IMR-90 (cell line): ENCODE data around the gene TOMM6. TPM values are rescaled to one million over a fixed set of nuclear protein-coding genes. Genes with fewer than 3 reads are reported as not detected.
A peak's percentile ranks its signal among the peaks of the same experiment; 100 is the strongest.

Experiments
- ATAC-seq: fragments of 200-7000 bp; cut with Tn5 transposase; 2 replicates; pipeline ENCODE4 v1.9.1; 2020; ENCODE audit warnings: low read depth, mild to moderate bottlenecking, moderate library complexity
- BruUV-seq: library from RNA; stranded (reverse); fragments of 400-500 nt; replicated peaks from 2 replicates; lab custom pipeline; 2021; lab: Mats Ljungman, UMichigan
- CTCF ChIA-PET: fragments of 300-600 bp; formaldehyde crosslinking; extraction: SDS; loops from one replicate; lab custom pipeline; 2021; ENCODE audit warnings: antibody characterized with exemption; lab: Yijun Ruan, JAX
- POLR2A ChIA-PET: fragments of 300-600 bp; sonication (Branson Sonifier 250); formaldehyde crosslinking; loops from one replicate; lab custom pipeline; 2022; ENCODE audit warnings: antibody characterized with exemption; ENCODE audit not compliant: unreplicated experiment; lab: Charles Lee
- DNase-seq: peaks from one replicate; pipeline ENCODE4 v3.0.0; 2013
- H2AFZ ChIP-seq: replicated peaks from 2 replicates; pipeline ENCODE3; 2013; ENCODE audit warnings: low read length, mild to moderate bottlenecking; ENCODE audit not compliant: poor library complexity
- H2AK5ac ChIP-seq: 2 replicates; pipeline ENCODE4 v1.6.1; 2013; ENCODE audit warnings: low read depth, low read length, inconsistent platforms
- H2AK9ac ChIP-seq: replicated peaks from 2 replicates; pipeline ENCODE3; 2013; ENCODE audit warnings: mild to moderate bottlenecking, low read depth, low read length, moderate library complexity; ENCODE audit not compliant: poor library complexity
- H2BK120ac ChIP-seq: 2 replicates; pipeline ENCODE4 v1.6.1; 2013; ENCODE audit warnings: low read depth, low read length, inconsistent platforms
- H2BK15ac ChIP-seq: 3 replicates; pipeline ENCODE4 v1.6.1; 2013; ENCODE audit warnings: low read depth, low read length, inconsistent platforms
- H2BK20ac ChIP-seq: 2 replicates; pipeline ENCODE4 v1.6.1; 2013; ENCODE audit warnings: low read depth, mild to moderate bottlenecking, inconsistent platforms, low read length, moderate library complexity
- H2BK5ac ChIP-seq: 2 replicates; pipeline ENCODE4 v1.6.1; 2013; ENCODE audit warnings: mild to moderate bottlenecking, low read depth, low read length, inconsistent platforms; ENCODE audit not compliant: poor library complexity, severe bottlenecking
- H3K14ac ChIP-seq: replicated peaks from 2 replicates; pipeline ENCODE4 v1.6.1; 2013; ENCODE audit warnings: low read depth, low read length, inconsistent platforms
- H3K18ac ChIP-seq: 2 replicates; pipeline ENCODE4 v1.6.1; 2013; ENCODE audit warnings: low read depth, low read length, control low read depth
- H3K23ac ChIP-seq: 2 replicates; pipeline ENCODE4 v1.6.1; 2013; ENCODE audit warnings: low read depth, low read length, inconsistent platforms
- H3K27ac ChIP-seq: 2 replicates; pipeline ENCODE4 v1.5.1; 2013; ENCODE audit warnings: mild to moderate bottlenecking, control low read depth, low read length; ENCODE audit not compliant: insufficient read depth
- H3K27me3 ChIP-seq: 2 replicates; pipeline ENCODE4 v1.6.1; 2013; ENCODE audit warnings: low read length; ENCODE audit not compliant: control insufficient read depth, insufficient read depth
- H3K36me3 ChIP-seq: 2 replicates; pipeline ENCODE4 v1.6.1; 2013; ENCODE audit warnings: low read length, mixed read lengths; ENCODE audit not compliant: control insufficient read depth, insufficient read depth
- H3K4ac ChIP-seq: 2 replicates; pipeline ENCODE4 v1.6.1; 2013; ENCODE audit warnings: low read depth, low read length, inconsistent platforms
- H3K4me1 ChIP-seq: 2 replicates; pipeline ENCODE4 v1.6.1; 2013; ENCODE audit warnings: low read length, mixed read lengths; ENCODE audit not compliant: control insufficient read depth, insufficient read depth
- H3K4me2 ChIP-seq: 2 replicates; pipeline ENCODE4 v1.6.1; 2013; ENCODE audit warnings: low read depth, mild to moderate bottlenecking, control low read depth, low read length, moderate library complexity
- H3K4me3 ChIP-seq: 2 replicates; pipeline ENCODE4 v1.5.1; 2013; ENCODE audit warnings: low read depth, mild to moderate bottlenecking, control low read depth, low read length, moderate library complexity; ENCODE audit not compliant: insufficient read depth
- H3K56ac ChIP-seq: 2 replicates; pipeline ENCODE4 v1.6.1; 2013; ENCODE audit warnings: low read length, inconsistent platforms; ENCODE audit not compliant: insufficient read depth; ENCODE audit errors: extremely low read depth
- H3K79me1 ChIP-seq, 2 experiments: 2 replicates each; pipeline ENCODE4 v1.6.1; 2013; ENCODE audit warnings: low read length in 2 of 2, inconsistent platforms in 1 of 2, low read depth in 1 of 2
- H3K9ac ChIP-seq: 2 replicates; pipeline ENCODE4 v1.6.1; 2013; ENCODE audit warnings: low read depth, low read length, control low read depth
- H3K9me1 ChIP-seq: 2 replicates; pipeline ENCODE4 v1.6.1; 2013; ENCODE audit warnings: low read length, inconsistent platforms; ENCODE audit not compliant: insufficient read depth
- H3K9me3 ChIP-seq: 2 replicates; pipeline ENCODE4 v1.6.1; 2013; ENCODE audit warnings: low read length; ENCODE audit not compliant: control insufficient read depth, insufficient read depth
- H4K20me1 ChIP-seq: 2 replicates; pipeline ENCODE4 v1.6.1; 2013; ENCODE audit warnings: low read length, inconsistent platforms; ENCODE audit not compliant: insufficient read depth
- H4K5ac ChIP-seq: 2 replicates; pipeline ENCODE4 v1.6.1; 2013; ENCODE audit warnings: mild to moderate bottlenecking, low read depth, low read length, control low read depth
- H4K8ac ChIP-seq, 2 experiments: 2 replicates each; pipeline ENCODE4 v1.6.1; 2013; ENCODE audit warnings: low read depth in 2 of 2, low read length in 2 of 2, control low read depth in 1 of 2, inconsistent platforms in 1 of 2
- H4K91ac ChIP-seq: 2 replicates; pipeline ENCODE4 v1.6.1; 2013; ENCODE audit warnings: low read depth, low read length, inconsistent platforms; ENCODE audit not compliant: insufficient read depth
- BHLHE40 ChIP-seq: fragments of 150-350 bp; IDR thresholded peaks from 2 replicates; pipeline ENCODE4 v1.6.1; 2016; ENCODE audit warnings: mild to moderate bottlenecking, low read depth, low read length
- CEBPB ChIP-seq: IDR thresholded peaks from 2 replicates; pipeline ENCODE4 v1.6.1; 2012; ENCODE audit warnings: low read depth, low read length, improper control_type of control experiment
- CHD1 ChIP-seq: IDR thresholded peaks from 2 replicates; pipeline ENCODE4 v1.6.1; 2012; ENCODE audit warnings: low read depth, low read length, improper control_type of control experiment
- FOS ChIP-seq: fragments of 150-350 bp; IDR thresholded peaks from 2 replicates; pipeline ENCODE4 v1.6.1; 2016; ENCODE audit warnings: low read depth, low read length
- MAFK ChIP-seq: IDR thresholded peaks from 2 replicates; pipeline ENCODE4 v1.6.1; 2012; ENCODE audit warnings: low read depth, low read length, improper control_type of control experiment
- MAZ ChIP-seq: IDR thresholded peaks from 2 replicates; pipeline ENCODE4 v1.6.1; 2012; ENCODE audit warnings: low read depth, mild to moderate bottlenecking, low read length, improper control_type of control experiment, moderate library complexity, borderline replicate concordance
- MXI1 ChIP-seq: IDR thresholded peaks from 2 replicates; pipeline ENCODE4 v1.6.1; 2012; ENCODE audit warnings: low read depth, mild to moderate bottlenecking, low read length, moderate library complexity, borderline replicate concordance
- NFE2L2 ChIP-seq: fragments of 150-350 bp; IDR thresholded peaks from 2 replicates; pipeline ENCODE4 v1.6.1; 2016; ENCODE audit warnings: low read depth, mild to moderate bottlenecking, low read length
- POLR2A ChIP-seq: IDR thresholded peaks from 2 replicates; pipeline ENCODE4 v1.6.1; 2012; ENCODE audit warnings: mild to moderate bottlenecking, low read depth, low read length
- RAD21 ChIP-seq: IDR thresholded peaks from 2 replicates; pipeline ENCODE4 v1.6.1; 2012; ENCODE audit warnings: low read length, improper control_type of control experiment
- RCOR1 ChIP-seq: IDR thresholded peaks from 2 replicates; pipeline ENCODE4 v1.6.1; 2012; ENCODE audit warnings: mild to moderate bottlenecking, low read length, improper control_type of control experiment; ENCODE audit not compliant: insufficient replicate concordance
- RFX5 ChIP-seq: IDR thresholded peaks from 2 replicates; pipeline ENCODE4 v1.8.0; 2012; ENCODE audit warnings: low read depth, mild to moderate bottlenecking, low read length, moderate library complexity
- SMC3 ChIP-seq: fragments of 150-350 bp; IDR thresholded peaks from 2 replicates; pipeline ENCODE4 v1.6.1; 2016; ENCODE audit warnings: low read depth, mild to moderate bottlenecking, antibody characterized with exemption, low read length, moderate library complexity
- WGBS, 2 experiments: methylation state at CpG; one replicate each; pipeline versions ENCODE4 v1.1.5 to v1.1.7; 2013; ENCODE audit warnings: missing lambda C conversion rate in 2 of 2; ENCODE audit not compliant: insufficient read length in 1 of 2; ENCODE audit errors: extremely low coverage in 2 of 2; 5-methylcytosine and 5-hydroxymethylcytosine counted together
- dilution Hi-C: fragments of 300-500 bp; cut with HindIII; formaldehyde crosslinking; loops from one replicate; pipeline ENCODE4 v1.14.3; 2018; ENCODE audit warnings: low sequenced_read_pairs; ENCODE audit not compliant: unreplicated experiment
- in situ Hi-C: fragments of 300-500 bp; cut with MboI; formaldehyde crosslinking; loops from 3 replicates; pipeline ENCODE4 v1.14.3; 2019; ENCODE audit warnings: low sequenced_read_pairs, inconsistent platforms, mixed read lengths
- intact Hi-C: fragments of 100-400 bp; cut with micrococcal nuclease; formaldehyde crosslinking; loops from 2 replicates; pipeline ENCODE4 v1.10.0; 2022
- polyA plus RNA-seq, 3 experiments: library from polyadenylated mRNA; depleted of rRNA; stranded (reverse); fragments of >200 nt; gene quantifications; 2 replicates each; pipeline ENCODE4 v1.2.3, GENCODE V29; 2012; ENCODE audit warnings: low replicate concordance in 1 of 3
- total RNA-seq: library from RNA; depleted of rRNA; stranded (reverse); fragments of >200 nt; gene quantifications from 2 replicates; pipeline ENCODE4 v1.2.3, GENCODE V29; 2012
- TF ChIP-seq, protein P1 (sequence below): fragments of 150-350 bp; IDR thresholded peaks from 2 replicates; pipeline ENCODE4 v1.6.1; 2016; ENCODE audit warnings: low read depth, mild to moderate bottlenecking, low read length, moderate library complexity, borderline replicate concordance
- TF ChIP-seq, protein P2 (sequence below): conservative IDR thresholded peaks from 2 replicates; pipeline ENCODE4 v1.5.1; 2012; ENCODE audit warnings: mild to moderate bottlenecking, low read depth, low read length, improper control_type of control experiment
- TF ChIP-seq, protein P3 (sequence below): fragments of 150-350 bp; IDR thresholded peaks from 2 replicates; pipeline ENCODE4 v1.6.1; 2017; ENCODE audit warnings: mild to moderate bottlenecking, antibody characterized with exemption, low read length, low read depth

The TOMM6 gene
- total and polyA plus RNA-seq, 2 of the 4 experiments (the other 2 are of a cell fraction), result 128 to 227 TPM

DNA sequence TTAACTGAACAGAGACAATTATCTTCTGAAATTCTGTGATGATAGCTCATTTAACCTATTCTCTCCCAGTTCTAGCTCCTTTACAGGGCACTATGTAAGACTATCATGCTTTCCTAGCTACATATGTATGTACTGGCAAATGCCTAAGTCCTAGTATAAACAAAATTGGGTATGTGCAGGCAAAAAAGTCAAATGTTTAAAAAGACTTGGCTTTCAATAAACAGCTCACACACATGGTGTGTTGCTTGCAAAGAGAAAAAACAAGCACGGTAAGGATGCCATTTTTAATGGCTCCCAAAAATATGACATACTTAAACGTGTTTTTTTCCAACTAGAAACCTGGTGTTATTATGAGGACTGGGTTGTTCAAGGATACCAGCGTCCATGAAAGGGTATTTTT lies 44.8 kb downstream of the TOMM6 start:
- intact Hi-C loops (no loop called here), in situ Hi-C loops (no loop called here), dilution Hi-C loops (no loop called here)
- no peak overlapping the region for H4K8ac ChIP-seq
- H3K4me2 ChIP-seq, result no peak overlapping the region
- no peak overlapping the region for H3K4ac ChIP-seq
- peaks cover 0 to 5% of the 10 kb centered on the region in 2 experiments; a peak in 2 of 4 replicates for H3K79me1 ChIP-seq
- H3K9ac ChIP-seq, result no peak overlapping the region
- H3K56ac ChIP-seq, result no peak overlapping the region
- no peaks in the 10 kb centered on the region for H3K27me3 ChIP-seq
- H2AK9ac ChIP-seq, result no peak overlapping the region
- no peak overlapping the region for H4K5ac ChIP-seq
- no peaks in the 10 kb centered on the region for H3K9me1 ChIP-seq
- CTCF ChIA-PET, result interaction anchor here (1.2 to 1.5 kb wide), 2 partner anchors 14 to 16 kb away, joined by 3 to 5 read pairs; no protein-coding TSS in a partner anchor
- no peak overlapping the region for H4K91ac ChIP-seq
- H3K4me1 ChIP-seq, result no peaks in the 10 kb centered on the region; the same call in 1 of the 2 replicates
- no peaks in the 10 kb centered on the region for H3K36me3 ChIP-seq
- H2BK20ac ChIP-seq, result no peak overlapping the region
- no peak overlapping the region for H2BK120ac ChIP-seq
- ATAC-seq (peak; percentile 53), DNase-seq (no peak)
- no peak overlapping the region for H3K14ac ChIP-seq
- WGBS, 2 experiments, result no CpG with 5 or more reads among the region's 3 CpGs
- no peak overlapping the region for H2AFZ ChIP-seq
- H3K9me3 ChIP-seq, result no peaks in the 10 kb centered on the region
- POLR2A ChIA-PET, result no interaction called here
- H3K23ac ChIP-seq, result no peak overlapping the region
- no peak overlapping the region for H3K18ac ChIP-seq
- H2BK5ac ChIP-seq, result no peak overlapping the region
- no TSS peak for BruUV-seq
- no peak overlapping the region for H2AK5ac ChIP-seq
- H4K20me1 ChIP-seq, result no peaks in the 10 kb centered on the region
- H3K27ac ChIP-seq, result no peak overlapping the region
- no peak overlapping the region for H3K4me3 ChIP-seq
- no peak overlapping the region for H2BK15ac ChIP-seq
- TF ChIP-seq NFE2L2 (no peak), RCOR1 (no peak), POLR2A (no peak), RAD21 (no peak), MXI1 (no peak), BHLHE40 (no peak), CHD1 (no peak), RFX5 (no peak), MAZ (no peak), SMC3 (no peak), CEBPB (no peak), FOS (no peak), MAFK (no peak)
- TF ChIP-seq, protein P1, sequence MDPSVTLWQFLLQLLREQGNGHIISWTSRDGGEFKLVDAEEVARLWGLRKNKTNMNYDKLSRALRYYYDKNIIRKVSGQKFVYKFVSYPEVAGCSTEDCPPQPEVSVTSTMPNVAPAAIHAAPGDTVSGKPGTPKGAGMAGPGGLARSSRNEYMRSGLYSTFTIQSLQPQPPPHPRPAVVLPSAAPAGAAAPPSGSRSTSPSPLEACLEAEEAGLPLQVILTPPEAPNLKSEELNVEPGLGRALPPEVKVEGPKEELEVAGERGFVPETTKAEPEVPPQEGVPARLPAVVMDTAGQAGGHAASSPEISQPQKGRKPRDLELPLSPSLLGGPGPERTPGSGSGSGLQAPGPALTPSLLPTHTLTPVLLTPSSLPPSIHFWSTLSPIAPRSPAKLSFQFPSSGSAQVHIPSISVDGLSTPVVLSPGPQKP, result no peak
- TF ChIP-seq, protein P2, sequence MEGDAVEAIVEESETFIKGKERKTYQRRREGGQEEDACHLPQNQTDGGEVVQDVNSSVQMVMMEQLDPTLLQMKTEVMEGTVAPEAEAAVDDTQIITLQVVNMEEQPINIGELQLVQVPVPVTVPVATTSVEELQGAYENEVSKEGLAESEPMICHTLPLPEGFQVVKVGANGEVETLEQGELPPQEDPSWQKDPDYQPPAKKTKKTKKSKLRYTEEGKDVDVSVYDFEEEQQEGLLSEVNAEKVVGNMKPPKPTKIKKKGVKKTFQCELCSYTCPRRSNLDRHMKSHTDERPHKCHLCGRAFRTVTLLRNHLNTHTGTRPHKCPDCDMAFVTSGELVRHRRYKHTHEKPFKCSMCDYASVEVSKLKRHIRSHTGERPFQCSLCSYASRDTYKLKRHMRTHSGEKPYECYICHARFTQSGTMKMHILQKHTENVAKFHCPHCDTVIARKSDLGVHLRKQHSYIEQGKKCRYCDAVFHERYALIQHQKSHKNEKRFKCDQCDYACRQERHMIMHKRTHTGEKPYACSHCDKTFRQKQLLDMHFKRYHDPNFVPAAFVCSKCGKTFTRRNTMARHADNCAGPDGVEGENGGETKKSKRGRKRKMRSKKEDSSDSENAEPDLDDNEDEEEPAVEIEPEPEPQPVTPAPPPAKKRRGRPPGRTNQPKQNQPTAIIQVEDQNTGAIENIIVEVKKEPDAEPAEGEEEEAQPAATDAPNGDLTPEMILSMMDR, result no peak
- TF ChIP-seq, protein P3, sequence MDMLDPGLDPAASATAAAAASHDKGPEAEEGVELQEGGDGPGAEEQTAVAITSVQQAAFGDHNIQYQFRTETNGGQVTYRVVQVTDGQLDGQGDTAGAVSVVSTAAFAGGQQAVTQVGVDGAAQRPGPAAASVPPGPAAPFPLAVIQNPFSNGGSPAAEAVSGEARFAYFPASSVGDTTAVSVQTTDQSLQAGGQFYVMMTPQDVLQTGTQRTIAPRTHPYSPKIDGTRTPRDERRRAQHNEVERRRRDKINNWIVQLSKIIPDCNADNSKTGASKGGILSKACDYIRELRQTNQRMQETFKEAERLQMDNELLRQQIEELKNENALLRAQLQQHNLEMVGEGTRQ, result no peak
